Gastroesophageal sphincter (tissue), 4 donors: ENCODE measurements around the gene DDI2. TPM values are rescaled to one million over a fixed set of nuclear protein-coding genes. Genes with fewer than 3 reads are reported as not detected.

Experiments
- ATAC-seq: fragments of 150-250 bp; one replicate; pipeline ENCODE4 v1.9.1; 2016; ENCODE audit warnings: mild to moderate bottlenecking, moderate library complexity
- H3K27ac ChIP-seq, 4 donors: fragments of 200-600 bp; sonication (generic) in 3 of 4; 1 replicate in 3 of 4; 2 replicates in 1 of 4; pipeline ENCODE4 v1.5.1; 2016 to 2019
- H3K27me3 ChIP-seq: fragments of 200-600 bp; sonication (generic); one replicate; pipeline ENCODE4 v1.5.1; 2019
- H3K36me3 ChIP-seq, 2 donors: fragments of 200-600 bp; sonication (generic); one replicate each; pipeline ENCODE4 v1.5.1; 2019; ENCODE audit warnings: control low read depth in 1 of 2
- H3K4me1 ChIP-seq, 3 donors: fragments of 200-600 bp; sonication (generic); 1 replicate in 2 of 3; 2 replicates in 1 of 3; pipeline ENCODE4 v1.5.1; 2016 to 2019; ENCODE audit warnings: control low read depth in 2 of 3
- H3K4me3 ChIP-seq, 2 donors: fragments of 200-600 bp; sonication (generic); one replicate each; pipeline ENCODE4 v1.5.1; 2019; ENCODE audit warnings: mild to moderate bottlenecking in 1 of 2, moderate library complexity in 1 of 2
- H3K9me3 ChIP-seq, 3 donors: fragments of 200-600 bp; sonication (generic); one replicate each; pipeline ENCODE4 v1.5.1; 2017 to 2019; ENCODE audit warnings: control low read depth in 2 of 3
- EP300 ChIP-seq: sonication (generic); formaldehyde crosslinking; IDR thresholded peaks from one replicate; pipeline ENCODE4 v1.6.1; 2017; ENCODE audit warnings: antibody characterized with exemption, mild to moderate bottlenecking
- POLR2A ChIP-seq, 2 donors: fragments of 450-650 bp; IDR thresholded peaks; one replicate each; pipeline ENCODE4 v1.6.1; 2017; ENCODE audit warnings: antibody characterized with exemption in 2 of 2, mild to moderate bottlenecking in 2 of 2, moderate library complexity in 1 of 2
- POLR2AphosphoS5 ChIP-seq: sonication (generic); formaldehyde crosslinking; IDR thresholded peaks from one replicate; pipeline ENCODE4 v1.6.1; 2017; ENCODE audit warnings: antibody characterized with exemption
- WGBS, 2 donors: methylation state at CpG; one replicate each; pipeline ENCODE4 v1.1.5; 2018; ENCODE audit warnings: low coverage in 1 of 2; 5-methylcytosine and 5-hydroxymethylcytosine counted together
- total RNA-seq, 4 donors: library from RNA; depleted of rRNA; stranded (reverse); fragments of >200 nt; gene quantifications; one replicate each; pipeline ENCODE4 v1.1.0, GENCODE V29; 2016
- TF ChIP-seq, protein P1 (sequence below), 4 experiments: fragments of 200-600 bp in 2 of 4; fragments of 450-650 bp in 2 of 4; sonication (generic) in 1 of 4; IDR thresholded peaks; one replicate each; pipeline ENCODE4 v1.5.1; 2017 to 2019; ENCODE audit warnings: antibody characterized with exemption in 4 of 4, mild to moderate bottlenecking in 2 of 4, moderate library complexity in 2 of 4

DDI2 gene
- total RNA-seq, 4 donors from 2014 or later: 14.3 to 37.2 (median 16.5) TPM

DNA sequence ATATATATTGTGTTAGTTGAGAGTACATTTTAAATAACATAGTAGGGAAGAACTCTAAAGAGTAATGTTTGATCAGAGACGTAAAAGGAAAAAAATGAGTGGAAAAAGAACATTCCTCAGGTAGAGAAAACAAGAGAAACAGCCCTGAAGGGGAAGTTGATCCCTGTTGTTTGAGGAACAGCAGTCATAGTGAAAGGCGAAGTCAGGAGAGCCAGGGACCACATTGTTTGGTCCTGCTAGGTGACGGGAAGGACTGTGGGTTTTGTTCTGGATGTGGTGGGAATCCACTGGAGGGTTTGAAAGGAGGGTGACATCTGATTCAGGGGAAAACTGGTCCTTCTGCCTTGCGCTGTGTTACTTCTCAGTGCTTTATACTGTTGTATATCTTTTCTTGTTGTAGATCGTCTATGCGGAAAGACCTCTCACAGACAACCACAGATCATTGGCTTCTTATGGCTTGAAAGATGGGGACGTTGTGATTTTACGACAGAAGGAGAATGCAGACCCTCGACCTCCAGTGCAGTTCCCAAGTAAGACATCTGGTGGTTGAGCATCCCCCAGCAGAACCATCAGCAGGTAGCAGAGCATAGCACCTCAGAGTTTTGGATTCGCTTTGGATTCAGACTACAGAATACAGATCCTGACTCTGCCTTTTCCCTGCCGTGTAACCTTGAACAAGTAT is 9.2 kb downstream of the DDI2 start:
- H3K4me1 ChIP-seq: peaks cover 0 to 40% (median 0%) of the 10 kb centered on the region in 3 donors
- no peaks in the 10 kb centered on the region for H3K27me3 ChIP-seq
- H3K36me3 ChIP-seq: peaks cover 0 to 42% of the 10 kb centered on the region in 2 donors
- no peak for ATAC-seq
- H3K9me3 ChIP-seq: no peaks in the 10 kb centered on the region
- H3K27ac ChIP-seq: no peak overlapping the region
- no peak overlapping the region for H3K4me3 ChIP-seq
- TF ChIP-seq, protein P1, sequence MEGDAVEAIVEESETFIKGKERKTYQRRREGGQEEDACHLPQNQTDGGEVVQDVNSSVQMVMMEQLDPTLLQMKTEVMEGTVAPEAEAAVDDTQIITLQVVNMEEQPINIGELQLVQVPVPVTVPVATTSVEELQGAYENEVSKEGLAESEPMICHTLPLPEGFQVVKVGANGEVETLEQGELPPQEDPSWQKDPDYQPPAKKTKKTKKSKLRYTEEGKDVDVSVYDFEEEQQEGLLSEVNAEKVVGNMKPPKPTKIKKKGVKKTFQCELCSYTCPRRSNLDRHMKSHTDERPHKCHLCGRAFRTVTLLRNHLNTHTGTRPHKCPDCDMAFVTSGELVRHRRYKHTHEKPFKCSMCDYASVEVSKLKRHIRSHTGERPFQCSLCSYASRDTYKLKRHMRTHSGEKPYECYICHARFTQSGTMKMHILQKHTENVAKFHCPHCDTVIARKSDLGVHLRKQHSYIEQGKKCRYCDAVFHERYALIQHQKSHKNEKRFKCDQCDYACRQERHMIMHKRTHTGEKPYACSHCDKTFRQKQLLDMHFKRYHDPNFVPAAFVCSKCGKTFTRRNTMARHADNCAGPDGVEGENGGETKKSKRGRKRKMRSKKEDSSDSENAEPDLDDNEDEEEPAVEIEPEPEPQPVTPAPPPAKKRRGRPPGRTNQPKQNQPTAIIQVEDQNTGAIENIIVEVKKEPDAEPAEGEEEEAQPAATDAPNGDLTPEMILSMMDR (IDR thresholded peaks at IDR 0.05): no peak
- TF ChIP-seq EP300 (no peak), POLR2AphosphoS5 (no peak), POLR2A (IDR thresholded peaks at IDR 0.05) (no peak)
- WGBS, 2 donors: 77 to 88% methylated on average over 8 to 10 of the region's 11 CpGs

DNA sequence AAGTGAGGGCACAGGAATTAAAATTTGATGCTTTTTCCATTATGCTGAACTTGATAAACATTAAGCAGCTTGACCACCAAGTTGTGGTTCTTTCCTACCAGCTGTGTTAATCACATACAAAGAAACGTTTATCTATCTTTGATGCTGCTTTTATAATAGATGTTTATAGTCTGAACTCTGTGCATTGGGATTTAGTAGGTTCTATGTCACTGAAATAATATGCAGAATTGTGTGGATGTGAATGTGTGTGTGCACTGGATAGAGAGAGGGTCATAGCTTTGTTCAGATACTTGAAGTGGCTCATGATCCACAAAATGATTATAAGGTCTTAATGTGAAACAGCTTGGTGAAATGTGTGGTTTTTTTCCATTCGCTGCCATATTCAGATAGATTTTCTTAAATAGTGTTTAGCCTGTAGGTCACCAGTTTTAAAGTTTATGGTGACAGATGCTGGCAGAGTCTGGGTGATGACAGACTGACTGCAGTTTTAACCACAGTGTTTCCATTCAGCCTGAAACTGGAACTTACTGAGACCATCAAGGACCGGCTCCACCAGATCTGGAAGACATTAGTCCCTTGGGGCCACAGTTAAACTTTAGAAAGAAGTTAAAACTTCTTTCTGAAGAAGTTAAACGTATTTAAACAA is 10.2 kb downstream of the DDI2 start:
- H3K36me3 ChIP-seq: peaks cover 0 to 53% of the 10 kb centered on the region in 2 donors
- ATAC-seq: no peak
- no peak overlapping the region for H3K4me3 ChIP-seq
- WGBS, 2 donors: 37 to 65% methylated on average over 4 of the region's 4 CpGs
- no peak overlapping the region for H3K27ac ChIP-seq
- H3K4me1 ChIP-seq: peaks cover 0 to 30% (median 0%) of the 10 kb centered on the region in 3 donors
- H3K9me3 ChIP-seq: no peaks in the 10 kb centered on the region
- TF ChIP-seq POLR2A (IDR thresholded peaks at IDR 0.05): no peak
- no peak for TF ChIP-seq EP300
- no peak for TF ChIP-seq POLR2AphosphoS5
- no peaks in the 10 kb centered on the region for H3K27me3 ChIP-seq

DNA sequence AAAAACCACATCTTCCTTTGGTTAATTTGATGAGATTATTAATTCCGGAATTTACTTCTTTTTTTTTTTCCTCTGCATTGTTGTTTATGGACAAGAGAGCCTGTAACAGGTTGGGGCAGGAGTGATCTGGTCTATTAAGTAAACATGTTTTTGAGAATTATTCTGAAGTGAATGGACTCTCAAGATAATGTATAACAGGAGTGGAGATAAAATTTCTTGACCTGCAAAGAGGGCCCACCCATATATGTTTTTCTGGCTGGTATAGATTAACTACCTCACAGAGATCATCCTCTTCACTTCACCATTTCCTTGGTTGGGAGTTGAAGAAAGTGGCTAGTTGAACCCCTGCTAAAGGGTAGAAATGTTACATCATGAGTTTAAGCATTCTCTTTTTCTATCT is 10.7 kb downstream of the DDI2 start:
- Histone ChIP-seq H3K4me3 (no peak overlapping the region), H3K36me3 (peaks cover 0 to 58% of the 10 kb centered on the region in 2 donors), H3K4me1 (peaks cover 0 to 25% (median 0%) of the 10 kb centered on the region in 3 donors), H3K27ac (no peak overlapping the region), H3K9me3 (no peaks in the 10 kb centered on the region), H3K27me3 (no peaks in the 10 kb centered on the region)
- ATAC-seq: no peak
- TF ChIP-seq EP300 (no peak), POLR2A (IDR thresholded peaks at IDR 0.05) (no peak), POLR2AphosphoS5 (no peak)
- TF ChIP-seq, protein P1 (IDR thresholded peaks at IDR 0.05): no peak
- WGBS, 2 donors: 75 to 78% methylated on average over 1 of the region's 1 CpG

DNA sequence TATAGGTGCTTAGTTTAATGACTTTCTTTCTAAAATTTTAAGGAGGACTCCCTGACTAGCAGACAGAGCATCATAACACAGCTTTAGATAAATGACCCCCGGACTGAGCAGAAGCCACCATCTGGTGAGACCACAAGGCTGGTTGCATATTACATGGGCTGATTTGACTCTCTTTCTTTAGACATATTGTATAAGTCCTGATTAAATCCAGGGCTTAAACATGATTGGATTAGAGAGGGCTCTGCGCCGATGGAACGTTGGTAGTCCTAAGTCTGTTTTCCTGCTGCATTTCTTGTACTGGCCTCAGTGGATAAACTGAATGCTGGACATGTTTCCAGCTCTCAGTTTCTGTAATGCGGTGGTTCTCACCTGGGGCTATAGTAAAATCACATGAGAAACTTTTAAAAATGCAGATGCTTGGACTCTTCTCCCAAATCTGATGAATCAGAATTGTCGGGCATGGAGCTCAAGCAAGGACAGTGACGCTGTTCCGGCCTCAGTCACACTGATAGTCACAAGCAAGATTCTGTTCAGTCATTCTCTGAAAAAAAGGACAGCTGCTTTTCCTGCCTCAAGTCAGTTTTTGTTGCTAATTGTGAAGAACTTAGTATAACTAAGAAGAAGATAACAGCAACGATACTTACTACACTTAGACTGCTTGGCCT is 16.6 kb downstream of the DDI2 start:
- ATAC-seq: no peak
- H3K36me3 ChIP-seq: peaks cover 3 to 98% of the 10 kb centered on the region in 2 donors
- no peak for TF ChIP-seq POLR2AphosphoS5
- TF ChIP-seq, protein P1 (IDR thresholded peaks at IDR 0.05): no peak
- no peak for TF ChIP-seq POLR2A (IDR thresholded peaks at IDR 0.05)
- TF ChIP-seq EP300: no peak
- no peaks in the 10 kb centered on the region for H3K27me3 ChIP-seq
- 90 to 92% methylated on average over 5 to 9 of the region's 9 CpGs for WGBS, 2 donors
- no peak overlapping the region for H3K4me3 ChIP-seq
- H3K4me1 ChIP-seq: no peaks in the 10 kb centered on the region
- no peak overlapping the region for H3K27ac ChIP-seq
- H3K9me3 ChIP-seq: no peaks in the 10 kb centered on the region

DNA sequence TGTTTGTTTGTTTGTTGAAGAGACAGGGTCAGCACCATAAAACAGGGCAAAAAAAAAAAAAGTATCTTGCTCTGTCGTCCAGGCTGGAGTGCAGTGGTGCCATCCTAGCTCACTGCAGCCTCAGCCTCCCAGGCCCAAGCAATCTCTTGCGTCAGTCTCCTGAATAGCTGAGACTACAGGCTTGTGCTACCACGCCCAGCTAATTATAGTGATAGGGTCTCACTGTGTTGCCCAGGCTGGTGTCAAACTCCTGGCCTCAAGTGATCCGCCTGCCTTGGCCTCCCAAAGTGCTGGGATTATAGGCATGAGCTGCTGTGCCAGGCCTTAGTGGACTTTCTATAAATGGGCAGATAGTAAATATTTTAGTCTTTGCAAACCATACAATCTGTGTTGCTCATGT is 19.2 kb downstream of the DDI2 start:
- no peaks in the 10 kb centered on the region for H3K9me3 ChIP-seq
- ATAC-seq: no peak
- no peaks in the 10 kb centered on the region for H3K4me1 ChIP-seq
- WGBS, 2 donors: 93% methylated on average over 4 of the region's 4 CpGs; no CpG with 5 or more reads in 1 of the 2 donors
- H3K27me3 ChIP-seq: no peaks in the 10 kb centered on the region
- TF ChIP-seq EP300: no peak
- TF ChIP-seq, protein P1 (IDR thresholded peaks at IDR 0.05): no peak
- TF ChIP-seq POLR2AphosphoS5: no peak
- no peak for TF ChIP-seq POLR2A (IDR thresholded peaks at IDR 0.05)
- peaks cover 3 to 100% of the 10 kb centered on the region in 2 donors for H3K36me3 ChIP-seq
- no peak overlapping the region for H3K4me3 ChIP-seq
- H3K27ac ChIP-seq: no peak overlapping the region
